NCI-H2196 (cell line): ENCODE data around the gene FAM222A.

Source experiments
- DNase-seq: peaks from one replicate; lab custom pipeline; 2025; ENCODE audit not compliant: unreplicated experiment; lab: John Stamatoyannopoulos, UW

Gene FAM222A

DNA sequence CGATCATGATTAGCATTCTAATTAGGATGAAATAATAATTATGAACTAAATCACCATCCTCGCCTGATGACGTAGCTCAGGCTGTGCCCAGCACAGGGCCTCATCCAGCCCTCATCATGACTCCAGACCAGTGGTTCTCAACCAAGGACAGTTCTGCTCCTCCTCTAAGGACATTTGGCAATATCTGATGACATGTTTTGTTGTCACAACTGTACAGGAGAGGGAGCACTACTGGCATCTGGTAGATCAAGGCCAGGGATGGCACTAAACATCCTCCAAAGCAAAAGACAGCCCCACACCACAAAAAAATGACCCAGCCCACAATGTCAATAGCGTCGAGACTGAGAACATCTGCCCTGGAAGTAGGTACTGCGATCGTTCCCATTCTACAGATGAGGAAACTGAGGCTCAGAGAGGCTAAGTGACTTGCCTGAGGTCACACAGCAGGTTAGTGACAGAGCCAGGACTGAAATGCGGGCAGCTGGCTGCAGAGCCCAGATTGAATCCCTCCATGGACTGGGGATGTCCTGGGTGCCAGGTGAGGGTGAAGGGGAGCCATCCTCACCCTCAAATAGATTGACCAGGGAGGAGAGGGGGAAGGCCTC, 104.1 kb downstream of the FAM222A start:
- DNase-seq = no peak

DNA sequence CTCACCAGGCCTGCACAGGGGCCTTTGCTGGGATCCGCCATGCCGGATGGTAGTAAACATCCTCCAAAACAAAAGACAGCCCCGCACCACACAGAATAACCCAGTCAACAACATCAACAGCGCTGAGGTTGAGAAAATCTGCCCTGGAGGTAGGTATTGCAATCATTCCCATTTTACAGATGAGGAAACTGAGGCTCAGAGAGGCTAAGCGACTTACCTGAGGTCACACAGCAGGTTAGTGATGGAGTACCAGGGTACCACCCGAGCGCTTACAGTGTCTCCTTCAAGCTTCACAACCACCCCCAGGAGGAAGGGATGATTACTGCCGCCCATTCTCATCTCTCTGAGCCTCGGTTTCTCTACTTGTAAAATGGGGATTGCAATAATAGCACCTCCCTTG, 104.6 kb downstream of the FAM222A start:
- DNase-seq = no peak

DNA sequence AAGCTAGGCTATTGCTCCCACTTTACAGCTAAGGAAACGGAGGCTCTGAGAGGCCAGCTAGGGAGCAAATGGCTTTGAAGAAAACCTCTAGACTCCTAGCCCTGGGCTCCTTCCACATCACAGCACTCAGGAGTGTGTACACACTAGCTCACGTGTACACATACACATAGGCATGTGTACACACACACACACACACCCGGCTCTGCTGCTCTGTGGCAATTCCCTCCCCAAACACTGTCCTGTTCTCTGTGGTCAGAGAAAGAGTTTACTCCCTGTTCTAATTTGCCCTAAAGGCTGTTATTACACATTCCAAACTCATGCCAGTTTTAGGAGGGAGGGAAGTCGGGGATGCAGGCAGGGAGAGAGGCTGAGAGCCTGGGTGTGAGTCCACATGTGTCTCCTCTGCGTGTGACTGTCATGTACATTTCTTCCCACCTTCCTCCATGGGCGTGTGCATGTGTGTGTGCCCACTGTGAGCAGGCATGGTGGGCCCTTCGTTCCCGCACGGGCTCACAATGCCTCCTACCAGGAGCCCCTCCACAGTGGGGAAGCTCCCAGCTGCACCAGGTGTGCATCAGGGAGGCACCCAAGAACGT, 105.4 kb downstream of the FAM222A start:
- DNase-seq = no peak
